Ishikawa (cell line): ENCODE measurements around the gene SLC38A5.

Experiments
- CEBPB ChIP-seq: IDR thresholded peaks from 2 replicates; pipeline ENCODE4 v1.6.1; 2012
- CREB1 ChIP-seq: IDR thresholded peaks from 2 replicates; pipeline ENCODE4 v1.6.1; 2012; ENCODE audit warnings: low read depth
- EGR1 ChIP-seq: IDR thresholded peaks from 2 replicates; pipeline ENCODE4 v1.6.1; 2012
- EP300 ChIP-seq: IDR thresholded peaks from 2 replicates; pipeline ENCODE4 v1.6.1; 2012; ENCODE audit warnings: borderline replicate concordance
- FOXM1 ChIP-seq: IDR thresholded peaks from 2 replicates; pipeline ENCODE4 v1.6.1; 2012; ENCODE audit warnings: low read depth, borderline replicate concordance
- NFIC ChIP-seq: IDR thresholded peaks from 2 replicates; pipeline ENCODE4 v1.6.1; 2012
- RAD21 ChIP-seq: IDR thresholded peaks from 2 replicates; pipeline ENCODE4 v1.6.1; 2012; ENCODE audit warnings: low read depth
- TAF1 ChIP-seq: IDR thresholded peaks from 2 replicates; pipeline ENCODE4 v1.6.1; 2012; ENCODE audit warnings: low read depth, mild to moderate bottlenecking
- TCF12 ChIP-seq: IDR thresholded peaks from 2 replicates; pipeline ENCODE4 v1.6.1; 2012; ENCODE audit warnings: low read depth
- TEAD4 ChIP-seq: IDR thresholded peaks from 2 replicates; pipeline ENCODE4 v1.6.1; 2012
- YY1 ChIP-seq: IDR thresholded peaks from 2 replicates; pipeline ENCODE4 v1.6.1; 2012; ENCODE audit warnings: low read depth
- ZBTB7A ChIP-seq: IDR thresholded peaks from 2 replicates; pipeline ENCODE4 v1.6.1; 2012; ENCODE audit warnings: low read depth
- TF ChIP-seq, protein P1 (sequence below): IDR thresholded peaks from 2 replicates; pipeline ENCODE4 v1.6.1; 2012; ENCODE audit warnings: low read depth, mild to moderate bottlenecking
- TF ChIP-seq, protein P2 (sequence below): IDR thresholded peaks from 2 replicates; pipeline ENCODE4 v1.6.1; 2012
- TF ChIP-seq, protein P3 (sequence below): IDR thresholded peaks from 2 replicates; pipeline ENCODE4 v1.6.1; 2012

SLC38A5 gene

DNA sequence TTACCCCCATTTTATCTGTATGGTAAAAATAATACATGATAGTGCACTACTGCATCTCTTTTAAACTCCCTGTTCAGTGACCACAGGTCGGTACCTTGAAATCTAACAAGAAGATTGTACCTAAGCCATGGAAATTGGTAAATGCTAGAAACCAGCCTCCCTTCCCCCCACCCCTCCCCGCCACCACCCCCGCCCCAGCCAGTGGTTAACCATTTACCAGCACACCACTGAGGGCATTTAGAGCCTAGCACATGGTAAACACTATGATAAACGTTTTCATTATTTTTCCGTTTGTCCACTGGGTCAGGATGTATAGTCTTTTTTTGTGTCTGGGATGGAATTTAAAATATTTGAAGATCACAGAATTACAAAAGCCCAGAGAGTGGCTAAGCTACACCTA lies 5.2 kb upstream of the SLC38A5 start:
- TF ChIP-seq FOXM1, result no peak
- TF ChIP-seq, protein P1, sequence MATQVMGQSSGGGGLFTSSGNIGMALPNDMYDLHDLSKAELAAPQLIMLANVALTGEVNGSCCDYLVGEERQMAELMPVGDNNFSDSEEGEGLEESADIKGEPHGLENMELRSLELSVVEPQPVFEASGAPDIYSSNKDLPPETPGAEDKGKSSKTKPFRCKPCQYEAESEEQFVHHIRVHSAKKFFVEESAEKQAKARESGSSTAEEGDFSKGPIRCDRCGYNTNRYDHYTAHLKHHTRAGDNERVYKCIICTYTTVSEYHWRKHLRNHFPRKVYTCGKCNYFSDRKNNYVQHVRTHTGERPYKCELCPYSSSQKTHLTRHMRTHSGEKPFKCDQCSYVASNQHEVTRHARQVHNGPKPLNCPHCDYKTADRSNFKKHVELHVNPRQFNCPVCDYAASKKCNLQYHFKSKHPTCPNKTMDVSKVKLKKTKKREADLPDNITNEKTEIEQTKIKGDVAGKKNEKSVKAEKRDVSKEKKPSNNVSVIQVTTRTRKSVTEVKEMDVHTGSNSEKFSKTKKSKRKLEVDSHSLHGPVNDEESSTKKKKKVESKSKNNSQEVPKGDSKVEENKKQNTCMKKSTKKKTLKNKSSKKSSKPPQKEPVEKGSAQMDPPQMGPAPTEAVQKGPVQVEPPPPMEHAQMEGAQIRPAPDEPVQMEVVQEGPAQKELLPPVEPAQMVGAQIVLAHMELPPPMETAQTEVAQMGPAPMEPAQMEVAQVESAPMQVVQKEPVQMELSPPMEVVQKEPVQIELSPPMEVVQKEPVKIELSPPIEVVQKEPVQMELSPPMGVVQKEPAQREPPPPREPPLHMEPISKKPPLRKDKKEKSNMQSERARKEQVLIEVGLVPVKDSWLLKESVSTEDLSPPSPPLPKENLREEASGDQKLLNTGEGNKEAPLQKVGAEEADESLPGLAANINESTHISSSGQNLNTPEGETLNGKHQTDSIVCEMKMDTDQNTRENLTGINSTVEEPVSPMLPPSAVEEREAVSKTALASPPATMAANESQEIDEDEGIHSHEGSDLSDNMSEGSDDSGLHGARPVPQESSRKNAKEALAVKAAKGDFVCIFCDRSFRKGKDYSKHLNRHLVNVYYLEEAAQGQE, result no peak
- TF ChIP-seq EGR1, result no peak
- TF ChIP-seq CEBPB, result no peak
- no peak for TF ChIP-seq CREB1
- TF ChIP-seq ZBTB7A, result no peak
- TF ChIP-seq, protein P2, sequence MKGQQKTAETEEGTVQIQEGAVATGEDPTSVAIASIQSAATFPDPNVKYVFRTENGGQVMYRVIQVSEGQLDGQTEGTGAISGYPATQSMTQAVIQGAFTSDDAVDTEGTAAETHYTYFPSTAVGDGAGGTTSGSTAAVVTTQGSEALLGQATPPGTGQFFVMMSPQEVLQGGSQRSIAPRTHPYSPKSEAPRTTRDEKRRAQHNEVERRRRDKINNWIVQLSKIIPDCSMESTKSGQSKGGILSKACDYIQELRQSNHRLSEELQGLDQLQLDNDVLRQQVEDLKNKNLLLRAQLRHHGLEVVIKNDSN, result no peak
- TF ChIP-seq NFIC, result no peak
- TF ChIP-seq EP300, result no peak
- TF ChIP-seq RAD21, result no peak
- no peak for TF ChIP-seq YY1

GRCh38 chrX:48474581-48474980 lies 4.5 kb upstream of the SLC38A5 start:
- no peak for TF ChIP-seq EGR1

DNA sequence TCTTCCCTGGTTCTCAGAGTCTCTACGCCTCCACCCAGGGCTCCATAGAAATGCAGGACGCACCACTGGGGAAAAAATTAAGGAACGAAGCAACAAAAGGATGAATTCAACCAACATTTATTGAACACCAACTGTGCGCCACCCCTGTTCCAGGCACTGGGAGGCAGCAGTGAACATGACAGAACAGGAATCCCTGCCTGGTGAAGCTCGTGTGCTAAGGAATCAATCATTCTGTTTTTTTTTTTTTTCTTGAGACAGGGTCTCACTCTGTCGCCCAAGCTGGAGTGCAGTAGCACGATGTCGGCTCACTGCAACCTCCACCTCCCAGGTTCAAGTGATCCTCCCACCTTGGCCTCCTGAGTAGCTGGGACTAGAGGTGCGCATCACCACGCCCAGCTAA lies 4.1 kb upstream of the SLC38A5 start:
- TF ChIP-seq TAF1, result no peak

GRCh38 chrX:48473704-48473990 lies 3.6 kb upstream of the SLC38A5 start:
- TF ChIP-seq ZBTB7A (no peak), TEAD4 (no peak), CEBPB (no peak), EGR1 (no peak), FOXM1 (no peak), NFIC (no peak), EP300 (no peak), YY1 (no peak), RAD21 (no peak), CREB1 (no peak), TAF1 (no peak), TCF12 (no peak)
- TF ChIP-seq, protein P3, sequence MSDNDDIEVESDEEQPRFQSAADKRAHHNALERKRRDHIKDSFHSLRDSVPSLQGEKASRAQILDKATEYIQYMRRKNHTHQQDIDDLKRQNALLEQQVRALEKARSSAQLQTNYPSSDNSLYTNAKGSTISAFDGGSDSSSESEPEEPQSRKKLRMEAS, result no peak
- TF ChIP-seq, protein P2, result no peak
- TF ChIP-seq, protein P1, result no peak

GRCh38 chrX:48472851-48473703 lies 3.0 kb upstream of the SLC38A5 start:
- TF ChIP-seq CEBPB, result no peak
- no peak for TF ChIP-seq CREB1
- no peak for TF ChIP-seq FOXM1
- TF ChIP-seq, protein P2, result no peak
- no peak for TF ChIP-seq RAD21
- TF ChIP-seq, protein P3, result no peak
- no peak for TF ChIP-seq EP300

DNA sequence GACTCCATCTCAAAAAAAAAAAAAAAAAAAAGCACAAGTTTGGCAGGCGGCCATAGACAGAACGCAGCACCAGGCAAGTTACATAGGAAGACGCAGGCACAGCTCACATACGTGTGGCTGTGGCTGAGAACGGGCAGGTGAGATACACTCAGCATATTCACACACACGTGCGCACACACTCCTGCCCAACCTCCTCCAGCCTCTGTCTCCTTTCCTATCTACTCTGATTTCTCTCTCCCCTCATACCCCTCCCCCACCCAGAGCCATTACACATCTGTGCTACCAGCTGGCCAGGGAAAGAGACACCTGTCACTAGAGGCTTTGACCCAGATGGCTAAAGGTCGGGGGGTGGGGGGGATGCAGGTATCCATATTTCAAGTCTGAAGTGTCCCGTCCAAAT lies 2.2 kb upstream of the SLC38A5 start:
- TF ChIP-seq NFIC (no peak), TAF1 (no peak), TCF12 (no peak), CEBPB (no peak), EP300 (no peak), EGR1 (no peak), CREB1 (no peak), ZBTB7A (no peak)
- TF ChIP-seq, protein P1, result no peak
- TF ChIP-seq, protein P2, result no peak
- TF ChIP-seq, protein P3, result no peak
